ENCODE data around the gene HPSE2. TPM values are rescaled to one million over a fixed set of nuclear protein-coding genes. Genes with fewer than 3 reads are reported as not detected.

The HPSE2 gene
- polyA plus RNA-seq, 1 of the 3 experiments (the other 2 are of a cell fraction): not detected

- TF ChIP-seq POLR2AphosphoS5 (IDR thresholded peaks at IDR 0.05; ENCODE audit: low read depth, low read length): no peak
- TF ChIP-seq, protein P1, sequence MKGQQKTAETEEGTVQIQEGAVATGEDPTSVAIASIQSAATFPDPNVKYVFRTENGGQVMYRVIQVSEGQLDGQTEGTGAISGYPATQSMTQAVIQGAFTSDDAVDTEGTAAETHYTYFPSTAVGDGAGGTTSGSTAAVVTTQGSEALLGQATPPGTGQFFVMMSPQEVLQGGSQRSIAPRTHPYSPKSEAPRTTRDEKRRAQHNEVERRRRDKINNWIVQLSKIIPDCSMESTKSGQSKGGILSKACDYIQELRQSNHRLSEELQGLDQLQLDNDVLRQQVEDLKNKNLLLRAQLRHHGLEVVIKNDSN (IDR thresholded peaks at IDR 0.05; ENCODE audit: borderline replicate concordance, low read depth): no peak
- TF ChIP-seq TAF1 (IDR thresholded peaks at IDR 0.05; ENCODE audit: borderline replicate concordance, low read depth, low read length): no peak
- TF ChIP-seq, protein P2, sequence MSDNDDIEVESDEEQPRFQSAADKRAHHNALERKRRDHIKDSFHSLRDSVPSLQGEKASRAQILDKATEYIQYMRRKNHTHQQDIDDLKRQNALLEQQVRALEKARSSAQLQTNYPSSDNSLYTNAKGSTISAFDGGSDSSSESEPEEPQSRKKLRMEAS (IDR thresholded peaks at IDR 0.05; ENCODE audit: low read depth): no peak
- TF ChIP-seq EP300 (IDR thresholded peaks at IDR 0.05; ENCODE audit: borderline replicate concordance in 1 of 2, low read depth in 1 of 2, low read length in 1 of 2): no peak
Measured at GRCh38 chr10:98684019-98684899, 551.4 kb downstream of the HPSE2 start (continued).

DNA sequence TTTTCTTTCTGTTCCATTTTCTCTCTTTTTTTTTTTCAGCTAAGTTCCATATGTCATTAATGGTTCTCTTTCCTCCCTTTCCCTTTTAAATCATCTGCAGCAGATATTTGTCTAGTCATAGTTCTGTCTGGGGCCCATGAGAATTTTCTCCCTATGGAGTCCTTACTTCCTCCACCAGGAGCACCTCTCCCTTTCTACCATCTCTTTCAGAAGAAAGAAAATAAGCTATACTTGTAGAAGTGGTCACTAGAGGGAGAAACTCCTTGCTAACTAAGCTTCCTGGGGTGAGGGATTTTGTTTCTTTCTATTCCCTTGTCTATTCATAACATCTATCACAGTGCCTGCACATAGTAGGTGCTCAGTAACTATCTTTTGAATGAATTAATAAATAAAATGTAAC lies 558.8 kb downstream of the HPSE2 start:
- CTCF ChIA-PET: interaction anchor here (0.7 to 1.2 kb wide), 2 partner anchors 211 to 498 kb away, joined by 3 read pairs; no protein-coding TSS in a partner anchor
- Histone ChIP-seq H3K4me1 (ENCODE audit: control insufficient read depth in 1 of 2, insufficient read depth in 2 of 2, low read depth in 1 of 2, low read length in 1 of 2) (no peaks in the 10 kb centered on the region), H3K9me3 (no peaks in the 10 kb centered on the region), H3K4me3 (ENCODE audit: low read depth in 2 of 2, low read length in 1 of 2) (no peak overlapping the region), H3K9me2 (no peaks in the 10 kb centered on the region), H3K27me3 (ENCODE audit: insufficient read depth) (no peaks in the 10 kb centered on the region), H4K20me1 (ENCODE audit: insufficient read depth) (no peaks in the 10 kb centered on the region), H2AFZ (ENCODE audit: low read depth) (no peak overlapping the region), H3K4me2 (no peak overlapping the region), H3K79me2 (ENCODE audit: insufficient read depth) (no peaks in the 10 kb centered on the region), H3K9ac (no peak overlapping the region), H3F3A (replicated peaks; ENCODE audit: insufficient read depth) (no peaks in the 10 kb centered on the region), H3K36me3 (replicated peaks in 1 of 2; ENCODE audit: control insufficient read depth in 1 of 2, insufficient read depth in 2 of 2, low read length in 1 of 2) (no peaks in the 10 kb centered on the region), H3K27ac (ENCODE audit: low read depth in 2 of 2, low read length in 1 of 2) (no peak overlapping the region)
- no peak for DNase-seq
- POLR2A ChIA-PET: no interaction called here
- no peak for TF ChIP-seq EZH2phosphoT487 (IDR thresholded peaks at IDR 0.05; ENCODE audit: borderline replicate concordance, low read depth)
- TF ChIP-seq MXI1 (IDR thresholded peaks at IDR 0.05; ENCODE audit: low read depth, low read length): no peak
- no peak for TF ChIP-seq NFIC (IDR thresholded peaks at IDR 0.05; ENCODE audit: borderline replicate concordance)
- no peak for TF ChIP-seq RFX5 (IDR thresholded peaks at IDR 0.05; ENCODE audit: low read length)
- TF ChIP-seq RXRA (IDR thresholded peaks at IDR 0.05; ENCODE audit: borderline replicate concordance, low read depth): no peak
- TF ChIP-seq JUND (IDR thresholded peaks at IDR 0.05): no peak
- TF ChIP-seq, protein P3, sequence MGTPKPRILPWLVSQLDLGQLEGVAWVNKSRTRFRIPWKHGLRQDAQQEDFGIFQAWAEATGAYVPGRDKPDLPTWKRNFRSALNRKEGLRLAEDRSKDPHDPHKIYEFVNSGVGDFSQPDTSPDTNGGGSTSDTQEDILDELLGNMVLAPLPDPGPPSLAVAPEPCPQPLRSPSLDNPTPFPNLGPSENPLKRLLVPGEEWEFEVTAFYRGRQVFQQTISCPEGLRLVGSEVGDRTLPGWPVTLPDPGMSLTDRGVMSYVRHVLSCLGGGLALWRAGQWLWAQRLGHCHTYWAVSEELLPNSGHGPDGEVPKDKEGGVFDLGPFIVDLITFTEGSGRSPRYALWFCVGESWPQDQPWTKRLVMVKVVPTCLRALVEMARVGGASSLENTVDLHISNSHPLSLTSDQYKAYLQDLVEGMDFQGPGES (IDR thresholded peaks at IDR 0.05; ENCODE audit: low read depth, low read length): no peak
- TF ChIP-seq CHD2 (IDR thresholded peaks at IDR 0.05; ENCODE audit: low read length, partially characterized antibody): no peak
- TF ChIP-seq TEAD4 (IDR thresholded peaks at IDR 0.05; ENCODE audit: borderline replicate concordance, insufficient read depth): no peak
- TF ChIP-seq, protein P4, sequence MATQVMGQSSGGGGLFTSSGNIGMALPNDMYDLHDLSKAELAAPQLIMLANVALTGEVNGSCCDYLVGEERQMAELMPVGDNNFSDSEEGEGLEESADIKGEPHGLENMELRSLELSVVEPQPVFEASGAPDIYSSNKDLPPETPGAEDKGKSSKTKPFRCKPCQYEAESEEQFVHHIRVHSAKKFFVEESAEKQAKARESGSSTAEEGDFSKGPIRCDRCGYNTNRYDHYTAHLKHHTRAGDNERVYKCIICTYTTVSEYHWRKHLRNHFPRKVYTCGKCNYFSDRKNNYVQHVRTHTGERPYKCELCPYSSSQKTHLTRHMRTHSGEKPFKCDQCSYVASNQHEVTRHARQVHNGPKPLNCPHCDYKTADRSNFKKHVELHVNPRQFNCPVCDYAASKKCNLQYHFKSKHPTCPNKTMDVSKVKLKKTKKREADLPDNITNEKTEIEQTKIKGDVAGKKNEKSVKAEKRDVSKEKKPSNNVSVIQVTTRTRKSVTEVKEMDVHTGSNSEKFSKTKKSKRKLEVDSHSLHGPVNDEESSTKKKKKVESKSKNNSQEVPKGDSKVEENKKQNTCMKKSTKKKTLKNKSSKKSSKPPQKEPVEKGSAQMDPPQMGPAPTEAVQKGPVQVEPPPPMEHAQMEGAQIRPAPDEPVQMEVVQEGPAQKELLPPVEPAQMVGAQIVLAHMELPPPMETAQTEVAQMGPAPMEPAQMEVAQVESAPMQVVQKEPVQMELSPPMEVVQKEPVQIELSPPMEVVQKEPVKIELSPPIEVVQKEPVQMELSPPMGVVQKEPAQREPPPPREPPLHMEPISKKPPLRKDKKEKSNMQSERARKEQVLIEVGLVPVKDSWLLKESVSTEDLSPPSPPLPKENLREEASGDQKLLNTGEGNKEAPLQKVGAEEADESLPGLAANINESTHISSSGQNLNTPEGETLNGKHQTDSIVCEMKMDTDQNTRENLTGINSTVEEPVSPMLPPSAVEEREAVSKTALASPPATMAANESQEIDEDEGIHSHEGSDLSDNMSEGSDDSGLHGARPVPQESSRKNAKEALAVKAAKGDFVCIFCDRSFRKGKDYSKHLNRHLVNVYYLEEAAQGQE (IDR thresholded peaks at IDR 0.05; ENCODE audit: low read depth, low read length): no peak
- no peak for TF ChIP-seq SMC3 (IDR thresholded peaks at IDR 0.05; ENCODE audit: low read depth, low read length)
- TF ChIP-seq, protein P1 (IDR thresholded peaks at IDR 0.05; ENCODE audit: borderline replicate concordance, low read depth): no peak
- TF ChIP-seq, protein P5, sequence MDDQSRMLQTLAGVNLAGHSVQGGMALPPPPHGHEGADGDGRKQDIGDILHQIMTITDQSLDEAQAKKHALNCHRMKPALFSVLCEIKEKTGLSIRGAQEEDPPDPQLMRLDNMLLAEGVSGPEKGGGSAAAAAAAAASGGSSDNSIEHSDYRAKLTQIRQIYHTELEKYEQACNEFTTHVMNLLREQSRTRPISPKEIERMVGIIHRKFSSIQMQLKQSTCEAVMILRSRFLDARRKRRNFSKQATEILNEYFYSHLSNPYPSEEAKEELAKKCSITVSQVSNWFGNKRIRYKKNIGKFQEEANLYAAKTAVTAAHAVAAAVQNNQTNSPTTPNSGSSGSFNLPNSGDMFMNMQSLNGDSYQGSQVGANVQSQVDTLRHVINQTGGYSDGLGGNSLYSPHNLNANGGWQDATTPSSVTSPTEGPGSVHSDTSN (IDR thresholded peaks at IDR 0.05): no peak
- TF ChIP-seq FOXM1 (IDR thresholded peaks at IDR 0.05; ENCODE audit: low read depth): no peak
- TF ChIP-seq ZBTB33 (IDR thresholded peaks at IDR 0.05; ENCODE audit: borderline replicate concordance, low read depth): no peak
- no peak for TF ChIP-seq TAF1 (IDR thresholded peaks at IDR 0.05; ENCODE audit: borderline replicate concordance, low read depth, low read length)
- no peak for TF ChIP-seq RCOR1 (IDR thresholded peaks at IDR 0.05; ENCODE audit: low read length)

All from SK-N-SH (cell line).